Activated CD4-positive, alpha-beta T cell treated with anti-CD3 and anti-CD28 coated beads for 1 hour (primary cell): Measurements from ENCODE around the gene APOBEC2.
A peak's percentile ranks its signal among the peaks of the same experiment; 100 is the strongest.
"Not testable (repeated sequence)": the region's sequence is repeated elsewhere in the genome, so short reads cannot be mapped to it uniquely, and the experiment has no call there.

Experiments
- DNase-seq: peaks from one replicate; pipeline ENCODE4 v3.0.0-alpha.2; 2020

Gene APOBEC2

DNA sequence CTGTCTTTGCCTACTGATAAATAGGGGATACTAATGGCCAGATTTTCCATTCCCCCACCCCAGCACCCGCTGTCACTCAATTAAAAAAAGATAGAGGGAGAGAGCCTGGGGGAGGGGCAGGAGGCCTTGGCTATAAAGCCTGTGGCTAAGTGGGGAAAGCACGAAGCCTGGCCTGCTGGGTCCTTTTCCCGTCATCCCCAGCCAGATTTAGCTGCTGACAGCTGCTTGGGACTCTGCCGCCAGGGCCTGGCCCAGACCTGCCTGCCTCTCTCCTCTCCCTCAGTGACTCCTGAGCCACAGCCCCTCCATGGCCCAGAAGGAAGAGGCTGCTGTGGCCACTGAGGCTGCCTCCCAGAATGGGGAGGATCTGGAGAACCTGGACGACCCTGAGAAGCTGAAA lies at the start of gene APOBEC2:
APOBEC2 (plus strand) TSS at position 162 of the 400 bp plus-strand sequence; CDS start at position 308, 146 bp downstream.
- no peak for DNase-seq

DNA sequence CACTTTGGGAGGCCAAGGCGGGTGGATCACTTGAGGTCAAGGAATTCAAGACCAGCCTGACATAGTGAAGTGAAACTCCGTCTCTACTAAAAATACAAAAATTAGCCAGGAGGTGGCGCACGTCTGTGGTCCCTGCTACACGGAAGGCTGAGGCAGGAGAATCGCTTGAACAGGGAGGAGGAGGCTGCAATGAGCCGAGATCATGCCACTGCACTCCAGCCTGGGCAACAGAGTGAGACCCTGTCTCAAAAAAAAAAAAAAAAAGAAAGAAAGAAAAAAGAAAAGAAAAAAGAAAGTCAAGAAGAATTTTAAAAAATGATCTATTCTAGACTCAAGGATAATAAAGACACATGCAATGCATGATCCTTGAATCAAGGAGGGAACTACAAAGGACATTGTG lies 46.8 kb upstream of the APOBEC2 start:
- DNase-seq: peak; percentile 25

DNA sequence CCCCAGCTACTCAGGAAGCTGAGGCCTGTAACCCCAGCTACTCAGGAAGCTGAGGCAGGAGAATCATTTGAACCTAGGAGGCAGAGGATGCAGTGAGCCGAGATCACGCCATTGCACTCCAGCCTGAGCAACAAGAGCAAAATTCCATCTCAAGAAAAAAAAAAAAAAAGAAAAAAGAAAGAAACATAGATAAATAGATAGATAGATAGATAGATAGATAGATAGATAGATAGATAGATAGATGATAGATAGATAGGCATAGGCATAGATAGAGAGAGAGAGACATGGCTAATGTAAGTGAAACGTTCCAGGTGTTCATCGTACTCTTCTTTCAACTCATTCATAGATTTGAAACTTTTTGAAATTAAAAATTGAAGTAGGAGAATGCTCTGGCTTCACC lies 46.0 kb upstream of the APOBEC2 start:
- DNase-seq: not testable (repeated sequence)

DNA sequence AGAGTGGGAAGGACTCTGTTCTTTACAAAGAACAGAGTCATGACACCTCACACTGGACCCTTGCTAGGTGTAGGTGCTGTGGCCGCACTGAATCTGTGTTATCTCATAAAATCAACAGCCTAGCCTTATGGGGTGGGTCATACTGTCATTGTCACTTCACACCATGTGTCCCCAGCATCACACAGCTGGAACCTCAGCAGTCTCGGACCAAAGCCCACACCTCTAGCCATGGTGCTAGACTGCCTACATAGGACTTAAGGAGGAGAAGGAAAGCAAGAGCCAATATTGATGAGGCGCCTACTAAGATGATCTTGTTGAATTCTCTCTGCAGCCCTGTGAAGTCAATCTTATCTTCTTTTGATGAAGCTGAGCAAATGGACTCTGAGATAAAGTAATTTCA lies 45.0 kb upstream of the APOBEC2 start:
- no peak for DNase-seq

DNA sequence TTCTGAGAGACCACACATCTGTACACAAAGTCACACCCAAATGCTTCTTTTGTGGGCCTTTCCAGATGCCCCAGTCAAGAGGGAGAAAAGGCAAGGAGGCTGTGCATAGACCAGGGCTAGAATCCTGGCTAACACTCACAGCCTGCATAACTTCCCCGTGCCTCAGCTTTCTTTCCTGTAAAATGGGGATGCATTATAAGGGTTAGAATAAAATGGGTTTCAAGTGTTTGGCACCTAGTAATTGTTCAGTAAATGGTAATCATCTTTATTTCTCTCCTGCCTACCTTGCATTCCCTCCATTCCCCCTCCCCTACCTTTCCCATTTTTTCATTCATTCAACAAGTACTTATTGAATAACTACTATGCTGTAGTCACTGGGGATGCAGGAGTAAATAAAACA lies 43.3 kb upstream of the APOBEC2 start:
- no peak for DNase-seq

DNA sequence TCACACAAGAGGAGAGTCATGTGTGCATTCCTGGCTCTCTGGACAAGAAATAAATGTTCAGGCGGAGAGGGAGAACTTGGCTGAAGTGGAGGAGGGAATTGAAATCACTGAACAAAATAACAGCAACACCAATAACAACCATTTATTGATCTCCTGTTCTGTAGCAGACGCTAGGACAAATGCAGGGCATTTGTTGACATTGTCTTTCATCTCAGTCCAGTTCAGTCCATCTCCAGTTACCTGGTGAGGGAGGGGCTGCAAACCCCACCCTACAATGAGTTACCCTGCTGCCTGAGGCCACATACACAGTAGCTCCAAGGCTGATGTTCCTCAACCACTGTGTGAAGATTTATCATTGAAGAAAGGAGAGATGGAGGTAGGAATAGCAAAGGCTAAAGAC lies 41.3 kb upstream of the APOBEC2 start:
- DNase-seq: no peak

DNA sequence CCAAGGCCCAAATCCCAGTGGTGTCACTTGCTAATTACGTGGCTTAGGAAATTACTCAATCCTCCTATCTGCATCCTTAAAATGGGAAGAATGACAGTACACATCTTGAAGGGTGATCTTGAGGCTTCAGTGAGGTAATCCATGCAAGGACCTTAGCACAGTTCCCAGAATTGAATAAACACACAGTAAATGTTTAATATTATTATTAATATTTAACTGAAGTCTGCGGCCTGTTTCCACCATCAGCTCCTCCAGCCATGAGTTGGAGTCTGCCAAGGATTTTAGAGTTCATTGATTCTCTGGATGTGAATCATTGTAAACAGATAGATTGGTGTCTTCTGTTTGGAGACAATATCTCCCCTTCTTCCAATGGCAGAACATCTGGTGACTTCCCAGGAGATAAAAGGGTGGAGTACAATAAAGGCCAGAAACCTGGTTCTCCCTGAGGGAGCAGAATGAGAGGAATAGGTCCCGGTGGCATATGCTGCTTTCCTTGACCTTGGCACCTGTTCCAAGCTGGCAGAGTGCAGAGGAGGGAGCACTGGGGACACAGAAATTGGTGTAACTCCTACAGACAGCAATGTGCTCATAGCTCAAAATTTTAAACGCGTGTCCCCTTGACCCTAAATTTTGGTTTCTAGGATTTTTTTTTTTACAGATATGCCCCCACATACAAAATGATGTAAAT lies 39.4 kb upstream of the APOBEC2 start:
- no peak for DNase-seq

DNA sequence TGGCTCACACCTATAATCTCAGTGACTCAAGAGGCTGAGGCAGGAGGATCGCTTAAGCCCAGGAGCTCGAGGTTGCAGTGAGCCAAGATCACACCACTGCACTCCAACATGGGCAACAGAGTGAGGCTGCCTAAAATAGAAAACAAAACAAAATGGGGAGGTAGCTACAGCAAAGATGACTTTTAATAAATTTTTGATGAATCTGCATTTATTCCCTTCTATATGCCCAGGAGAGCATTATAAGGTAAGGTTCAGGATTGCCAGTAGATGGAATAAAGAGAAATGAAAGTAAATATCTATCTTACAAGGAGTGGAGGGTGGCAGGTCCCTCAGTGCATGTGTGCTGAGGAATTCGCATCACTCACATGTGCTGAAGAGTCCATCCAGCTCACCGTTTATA lies 38.2 kb upstream of the APOBEC2 start:
- no peak for DNase-seq

DNA sequence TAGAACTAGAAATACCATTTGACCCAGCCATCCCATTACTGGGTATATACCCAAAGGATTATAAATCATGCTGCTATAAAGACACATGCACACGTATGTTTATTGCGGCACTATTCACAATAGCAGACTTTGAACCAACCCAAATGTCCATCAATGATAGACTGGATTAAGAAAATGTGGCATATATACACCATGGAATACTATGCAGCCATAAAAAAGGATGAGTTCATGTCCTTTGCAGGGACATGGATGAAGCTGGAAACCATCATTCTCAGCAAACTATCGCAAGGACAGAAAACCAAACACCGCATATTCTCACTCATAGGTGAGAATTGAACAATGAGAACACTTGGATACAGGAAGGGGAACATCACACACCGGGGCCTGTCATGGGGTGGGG lies 37.1 kb upstream of the APOBEC2 start:
- not testable (repeated sequence) for DNase-seq

DNA sequence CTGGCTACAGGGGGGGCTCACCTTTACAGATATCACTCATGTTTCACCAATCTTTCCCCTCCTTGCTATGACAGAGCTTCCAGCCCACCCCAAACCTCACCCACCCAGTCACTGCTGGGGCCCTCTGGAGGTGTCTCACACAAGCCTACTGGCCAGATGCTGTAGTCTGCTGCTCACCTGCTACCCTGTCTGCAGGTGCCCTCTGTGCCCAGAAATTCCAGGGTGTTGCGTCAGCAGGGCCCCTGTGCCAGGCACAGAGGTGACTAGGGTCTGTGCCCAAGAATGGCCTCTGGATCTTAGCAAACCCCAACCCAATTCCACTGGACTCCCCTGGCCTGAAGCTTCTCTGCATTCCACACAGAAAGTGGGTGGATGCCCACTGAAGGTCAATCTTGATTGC lies 35.3 kb upstream of the APOBEC2 start:
- DNase-seq: no peak

DNA sequence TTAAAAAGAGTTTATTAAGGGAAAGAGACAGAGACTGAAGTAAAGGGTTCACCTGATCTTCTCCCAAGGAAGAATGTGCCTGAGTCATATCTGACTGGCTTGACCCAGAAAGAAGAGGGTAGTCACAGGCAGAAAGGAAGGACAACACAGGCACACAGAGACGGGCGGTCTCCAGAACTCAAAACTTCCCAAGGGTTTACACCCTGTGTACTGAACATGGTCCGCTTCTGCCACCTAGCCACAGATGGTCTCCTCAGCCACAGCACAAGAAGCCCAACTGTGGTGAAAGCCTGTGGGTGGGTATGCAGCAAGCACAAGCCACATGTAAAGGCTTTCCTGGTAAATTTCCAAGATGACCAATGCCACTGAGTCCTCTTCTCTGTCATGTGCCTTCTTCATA lies 31.2 kb upstream of the APOBEC2 start:
- no peak for DNase-seq

DNA sequence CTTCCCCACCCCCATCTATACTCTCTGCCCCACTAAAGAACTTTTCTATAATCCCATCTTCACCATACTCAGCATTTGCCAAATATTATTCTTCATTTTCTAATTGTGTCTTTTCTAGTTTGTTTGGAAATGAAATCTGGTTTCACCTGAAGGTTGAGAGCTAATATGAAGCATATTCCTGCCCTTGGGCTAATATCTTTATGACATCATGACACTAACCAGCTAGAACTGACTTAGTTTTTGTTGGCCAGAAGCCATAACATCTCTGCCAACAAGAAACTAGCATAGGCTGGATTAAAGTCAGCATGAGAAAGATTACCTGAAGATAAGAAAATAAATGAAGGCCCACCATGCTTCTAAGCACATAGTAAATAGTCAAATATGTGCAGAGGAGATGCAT lies 30.7 kb upstream of the APOBEC2 start:
- DNase-seq: no peak

DNA sequence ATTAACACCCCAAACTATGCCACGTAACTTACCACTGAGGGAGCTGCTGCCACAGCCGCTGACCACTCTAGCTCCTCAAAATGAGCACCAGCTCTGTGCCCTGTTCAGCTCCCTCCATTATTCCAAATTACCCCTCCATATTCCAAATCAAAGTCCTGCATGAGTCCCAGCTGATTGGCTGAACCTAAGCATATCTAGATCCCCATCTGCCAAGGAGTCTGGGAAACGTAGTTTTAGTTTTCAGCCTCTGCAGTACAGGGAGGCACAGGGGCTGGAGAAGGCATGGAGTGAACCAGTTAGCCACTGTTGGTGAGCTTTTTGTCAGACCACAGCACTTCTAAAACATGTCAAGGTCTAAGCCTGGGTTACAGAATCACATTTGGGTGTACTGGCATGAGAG lies 29.9 kb upstream of the APOBEC2 start:
- DNase-seq: no peak

DNA sequence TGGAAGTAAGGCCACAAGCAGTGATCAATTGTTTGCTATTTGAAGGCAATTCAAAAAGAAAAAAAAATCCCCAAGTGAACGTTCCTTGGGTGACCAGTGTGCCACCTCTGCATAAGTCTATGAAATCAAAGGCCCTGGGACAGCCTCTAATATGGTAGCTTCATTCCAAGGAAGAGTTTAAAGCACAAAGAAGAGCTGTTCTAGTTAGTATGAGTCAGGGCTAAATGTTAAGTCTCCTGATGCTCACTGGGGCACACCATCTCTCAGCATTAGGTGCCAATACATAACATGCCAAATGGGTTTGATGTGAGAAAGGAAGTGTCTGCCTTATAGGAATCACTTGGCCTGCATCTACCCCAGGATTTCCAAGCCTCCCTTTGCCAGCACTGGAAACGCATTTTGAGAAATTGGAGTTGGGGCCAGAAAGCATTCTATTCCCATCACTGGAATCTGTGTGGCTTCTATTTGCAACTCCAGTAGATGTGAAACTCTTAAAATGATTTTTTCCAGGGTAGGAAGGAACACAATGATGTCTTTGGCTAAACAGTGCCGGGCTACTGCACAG lies 27.0 kb upstream of the APOBEC2 start:
- DNase-seq: no peak

DNA sequence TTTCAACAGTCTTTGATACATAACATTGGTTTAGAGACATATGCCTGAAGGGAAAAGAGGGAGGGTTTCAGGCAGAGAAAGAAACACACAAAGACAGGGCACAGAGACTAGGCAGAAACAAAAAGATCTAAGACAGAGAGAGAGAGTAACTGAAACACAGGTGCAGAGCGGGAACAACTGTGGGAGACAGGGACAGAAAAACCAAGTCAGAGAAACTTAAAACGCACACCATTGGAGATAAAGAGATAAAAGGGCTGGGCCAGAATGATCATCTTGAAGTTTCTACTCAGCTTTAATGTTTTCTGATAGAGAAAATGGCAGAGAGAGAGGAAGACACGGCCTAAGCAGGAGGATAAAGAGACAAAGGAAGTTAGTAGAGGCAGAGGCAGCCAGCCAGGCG lies 25.8 kb upstream of the APOBEC2 start:
- DNase-seq: no peak

DNA sequence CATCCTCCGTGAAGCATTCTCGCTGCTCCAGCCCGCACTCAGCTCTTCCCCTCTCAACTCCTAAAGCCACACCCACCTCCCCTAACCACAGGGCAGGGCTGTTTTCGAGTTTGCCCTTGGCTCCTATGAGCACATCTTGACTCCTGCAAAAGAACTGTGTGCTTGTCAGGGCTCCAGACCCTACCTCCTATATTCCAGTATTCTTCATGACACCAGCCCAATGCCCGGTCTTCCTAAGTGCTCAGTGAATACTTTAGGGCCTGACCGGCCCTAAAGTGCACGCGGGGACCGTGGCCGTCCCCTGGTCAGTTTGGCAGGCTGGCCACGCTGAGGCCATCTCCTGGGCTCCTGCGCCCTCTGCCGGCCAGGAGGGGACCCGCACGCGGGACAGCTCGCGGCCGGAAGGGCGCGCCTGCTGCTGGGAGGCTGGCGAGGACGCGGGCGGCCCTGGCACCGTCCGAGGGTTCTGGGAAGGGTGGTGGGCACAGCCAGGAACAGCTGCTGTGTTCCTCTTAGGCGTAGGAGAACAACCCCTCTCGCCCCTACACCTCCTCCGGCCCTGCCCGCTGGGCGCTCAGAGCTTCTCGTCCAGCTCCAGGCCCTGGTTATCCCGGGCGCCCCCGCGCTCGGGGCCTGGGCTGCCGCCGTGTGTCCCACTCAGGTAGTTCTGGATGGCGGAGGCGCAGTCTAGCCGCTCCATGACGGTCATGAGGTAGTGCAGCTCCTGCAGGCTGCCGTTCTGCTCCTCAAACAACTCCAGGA lies 25.0 kb upstream of the APOBEC2 start:
- peak; percentile 48 for DNase-seq

DNA sequence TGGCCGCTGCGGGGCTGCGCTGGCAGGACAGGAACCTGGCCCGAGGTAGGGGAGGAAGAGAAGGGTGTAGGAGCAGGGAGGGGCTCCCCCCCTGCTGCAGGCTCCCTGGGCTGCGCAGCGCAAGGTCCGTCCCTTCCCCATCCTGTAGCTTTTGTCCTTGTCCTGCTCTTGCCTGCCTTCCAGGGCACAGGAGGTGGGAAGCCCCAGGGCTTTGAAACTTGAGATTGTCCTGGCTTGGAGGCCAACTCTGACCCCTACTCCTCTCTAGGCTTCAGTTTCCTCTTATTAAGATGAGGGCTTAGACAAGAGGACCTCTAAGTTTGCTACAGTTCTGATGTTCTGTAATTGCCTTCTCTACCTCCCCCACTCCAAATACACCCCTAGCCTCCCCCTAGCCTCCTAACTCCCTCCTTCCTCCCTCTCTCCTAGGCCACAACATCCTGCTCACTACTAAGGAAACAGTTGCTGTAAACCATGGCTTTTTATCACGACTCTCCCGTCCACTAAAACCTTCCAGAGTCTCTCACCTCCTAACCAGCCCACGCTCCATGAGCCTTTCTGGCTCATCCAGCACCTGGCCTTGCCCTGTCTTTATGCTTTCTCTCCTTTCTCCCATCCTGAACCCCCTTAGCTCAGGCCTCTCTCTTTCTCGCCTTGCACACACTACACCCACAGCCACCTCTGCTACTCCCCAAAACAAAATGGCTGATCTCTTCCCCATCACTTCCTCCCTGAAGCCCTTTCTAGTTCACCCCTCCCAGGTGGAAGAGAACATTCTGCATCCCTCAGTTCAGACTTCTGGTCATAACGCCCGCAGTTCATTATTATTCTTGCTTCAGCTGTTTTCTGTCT lies 24.2 kb upstream of the APOBEC2 start:
- DNase-seq: no peak

DNA sequence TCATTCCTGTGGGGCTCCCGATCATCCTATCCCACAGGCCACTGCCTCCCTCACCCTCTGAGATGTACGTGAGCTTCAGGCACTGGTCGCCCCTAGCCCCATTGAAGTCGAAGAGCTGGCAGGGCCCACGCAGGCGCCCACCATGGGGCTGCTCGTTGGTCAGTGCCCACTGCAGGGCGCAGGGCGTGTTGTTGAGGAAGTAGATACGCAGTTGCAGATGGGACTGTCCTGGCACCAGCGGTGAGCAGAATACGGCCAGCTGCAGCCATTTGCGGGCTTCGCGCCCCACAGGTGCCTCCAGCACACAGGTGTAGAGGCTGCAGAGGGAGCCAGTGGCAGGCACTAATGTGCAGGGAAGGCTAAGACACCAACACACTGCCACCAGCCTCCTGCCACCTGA lies 20.2 kb upstream of the APOBEC2 start:
- DNase-seq: no peak

DNA sequence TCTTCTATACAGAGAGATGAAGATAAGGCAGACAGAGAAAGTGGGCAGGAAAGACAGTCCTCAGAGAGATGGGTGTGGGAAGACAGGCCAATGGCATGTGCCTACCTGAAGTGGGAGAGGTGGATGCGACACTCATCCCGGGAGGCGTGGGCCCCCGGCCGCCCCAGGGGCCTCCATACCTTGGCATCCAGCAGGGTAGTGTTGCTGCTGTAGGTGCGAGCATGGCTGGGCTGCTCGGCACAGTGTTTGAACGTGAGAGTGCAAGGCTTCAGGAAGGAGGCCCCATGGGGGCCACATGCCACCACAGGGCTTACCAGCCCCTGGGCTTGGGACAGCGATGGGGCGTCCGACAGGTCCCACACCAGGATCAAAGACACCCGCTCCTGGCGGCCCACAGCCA lies 19.2 kb upstream of the APOBEC2 start:
- DNase-seq: no peak

DNA sequence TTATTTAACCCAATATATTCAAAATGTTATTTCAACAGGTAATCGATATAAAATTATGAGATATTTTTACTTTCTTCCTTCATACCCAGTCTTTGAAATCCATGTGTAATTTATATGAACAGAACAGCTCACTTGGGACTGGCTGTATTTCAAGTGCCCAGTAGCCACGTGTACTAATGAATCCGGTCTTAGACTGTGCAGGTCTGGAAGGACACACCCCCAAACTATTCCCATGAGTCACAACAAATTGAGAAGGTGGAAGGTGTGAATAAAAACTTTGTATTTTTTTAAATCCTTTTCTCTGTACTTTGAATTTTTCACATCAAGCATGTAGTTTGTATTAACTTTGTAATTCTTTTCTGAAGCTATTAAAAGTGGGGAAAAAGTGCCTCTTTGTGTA lies 16.8 kb upstream of the APOBEC2 start:
- no peak for DNase-seq

DNA sequence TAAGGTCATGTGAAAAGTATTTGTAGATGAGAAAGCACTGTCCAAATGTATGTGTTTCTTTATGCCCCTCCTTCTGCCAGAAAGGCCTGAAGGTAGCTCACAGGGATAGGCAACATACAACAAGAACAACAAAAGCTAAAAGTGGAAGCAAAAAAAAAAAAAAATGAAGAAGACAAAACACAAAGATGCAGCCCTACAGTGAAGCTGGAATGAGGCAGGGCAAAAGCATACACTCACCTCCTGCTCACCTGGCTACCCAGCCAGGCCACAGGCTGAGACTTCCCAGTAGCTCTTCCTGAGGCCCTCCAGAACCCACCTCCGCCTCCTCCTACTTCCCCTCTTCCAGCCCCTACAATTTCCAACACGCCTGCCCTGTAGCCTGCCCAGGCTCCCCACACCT lies 16.4 kb upstream of the APOBEC2 start:
- DNase-seq: no peak

DNA sequence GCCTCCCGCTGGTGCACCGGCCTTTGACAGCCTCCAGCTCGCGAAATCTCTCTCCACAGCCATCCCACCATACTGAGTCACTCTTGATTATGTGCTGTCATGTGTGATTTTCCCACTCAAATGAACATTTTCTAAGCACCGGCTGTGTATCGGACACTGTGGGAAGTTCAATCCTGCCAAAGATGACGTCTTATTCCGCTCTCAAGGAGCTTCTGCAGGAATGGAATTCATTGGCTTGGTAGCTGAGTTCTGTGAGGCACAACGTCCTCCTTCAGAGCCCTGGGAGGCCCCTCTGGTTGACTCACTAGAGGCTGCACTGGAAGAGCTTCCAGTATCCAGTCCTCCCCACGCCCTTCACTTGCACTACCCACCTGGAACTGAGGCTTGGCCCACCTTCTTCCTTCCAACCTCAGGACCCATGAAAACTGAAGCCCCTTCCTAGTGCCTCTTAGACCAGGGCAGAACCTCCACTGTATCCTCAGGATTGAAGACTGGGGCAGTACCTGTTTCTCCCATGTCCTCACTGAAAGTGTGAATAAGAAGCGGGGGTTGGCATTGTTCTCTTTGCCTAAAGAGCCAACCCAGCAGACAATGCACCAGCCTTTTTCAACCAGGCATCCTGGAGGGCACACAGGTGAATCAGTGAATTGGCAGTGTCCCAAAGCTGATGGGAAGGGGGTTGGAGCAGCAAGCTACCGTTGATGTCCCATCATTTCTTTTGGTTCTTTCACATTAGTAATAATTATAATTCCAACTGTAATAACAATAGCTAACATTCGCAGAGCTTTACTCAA lies 15.7 kb upstream of the APOBEC2 start:
- no peak for DNase-seq

DNA sequence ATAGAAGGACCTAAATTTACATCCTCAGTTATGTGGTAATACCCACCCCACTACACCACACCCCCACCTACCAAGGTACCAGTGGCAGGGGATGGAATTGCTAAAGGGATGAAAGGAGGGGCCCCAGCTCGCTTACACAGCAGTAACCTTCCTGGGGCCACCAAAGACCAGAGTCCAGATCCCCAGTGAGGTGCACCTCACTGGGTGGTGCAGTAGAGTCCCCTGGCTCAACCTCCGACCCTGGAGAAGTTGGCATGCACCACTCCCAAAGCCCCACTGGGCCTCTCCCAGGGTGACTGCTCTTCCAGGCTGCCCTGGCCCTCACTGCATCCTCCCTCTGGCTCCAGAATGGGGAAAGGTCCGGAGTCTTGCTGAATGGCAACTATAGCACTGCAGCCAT lies 14.8 kb upstream of the APOBEC2 start:
- DNase-seq: no peak
